HepG2 (cell line): ENCODE data around the gene SIK2. TPM values are rescaled to one million over a fixed set of nuclear protein-coding genes. Genes with fewer than 3 reads are reported as not detected.

ENCODE experiments used
- ATAC-seq: fragments of 200-7000 bp; cut with Tn5 transposase; 3 replicates; pipeline ENCODE4 v1.9.1; 2020; ENCODE audit warnings: mild to moderate bottlenecking, moderate library complexity
- BruUV-seq: library from RNA; stranded (reverse); fragments of 400-500 nt; replicated peaks from 2 replicates; lab custom pipeline; 2021; lab: Mats Ljungman, UMichigan
- CTCF ChIA-PET: fragments of 300-600 bp; formaldehyde crosslinking; extraction: SDS; loops from one replicate; lab custom pipeline; 2021; ENCODE audit warnings: low total read pairs, inconsistent platforms, low intra/inter-chr PET ratio; lab: Yijun Ruan, JAX
- POLR2A ChIA-PET: fragments of 350-600 bp; sonication (Branson Sonifier 250); formaldehyde crosslinking; loops from one replicate; lab custom pipeline; 2020; ENCODE audit warnings: antibody characterized with exemption, inconsistent platforms; lab: Yijun Ruan, JAX
- DNase-seq: peaks from one replicate; pipeline ENCODE4 v3.0.0-alpha.2; 2015; ENCODE audit warnings: low spot score
- FAIRE-seq: peaks from 3 replicates; lab custom pipeline; 2011; peaks lifted over from hg19 to GRCh38; lab: Jason Lieb, UNC
- H2AFZ ChIP-seq: one replicate; pipeline ENCODE4 v1.6.1; 2011; ENCODE audit warnings: low read length, inconsistent platforms
- H3K27ac ChIP-seq: fragments of 300-600 bp; 3 replicates; pipeline ENCODE4 v1.8.0; 2011; ENCODE audit warnings: mixed run types, mild to moderate bottlenecking, mixed read lengths, low read length, inconsistent platforms; ENCODE audit not compliant: insufficient read depth; ENCODE audit errors: extremely low read length
- H3K27me3 ChIP-seq, 2 experiments: fragments of 200-600 bp in 1 of 2; 2 replicates in 1 of 2; 3 replicates in 1 of 2; pipeline versions ENCODE4 v1.6.0 to v1.8.0; 2011; ENCODE audit warnings: low read length in 2 of 2, mild to moderate bottlenecking in 2 of 2, moderate library complexity in 2 of 2, inconsistent platforms in 1 of 2; ENCODE audit not compliant: insufficient read depth in 2 of 2, control insufficient read depth in 1 of 2
- H3K36me3 ChIP-seq, 2 experiments: fragments of 200-600 bp in 1 of 2; replicated peaks in 1 of 2; 2 replicates in 1 of 2; 3 replicates in 1 of 2; pipeline versions ENCODE4 v1.5.1 to v1.8.0; 2011; ENCODE audit warnings: low read length in 2 of 2, inconsistent platforms in 1 of 2; ENCODE audit not compliant: insufficient read depth in 2 of 2, control insufficient read depth in 1 of 2
- H3K4me1 ChIP-seq: 2 replicates; pipeline ENCODE4 v1.5.1; 2012; ENCODE audit warnings: low read length, inconsistent platforms; ENCODE audit not compliant: insufficient read depth
- H3K4me2 ChIP-seq: 2 replicates; pipeline ENCODE4 v1.6.0; 2011; ENCODE audit warnings: low read depth, low read length, inconsistent platforms
- H3K4me3 ChIP-seq, 3 experiments: fragments of 200-600 bp in 1 of 3; sonication (generic), shearing (Covaris generic) in 1 of 3; replicated peaks in 1 of 3; 2 replicates each; pipeline ENCODE4 v1.5.1; 2011 to 2016; ENCODE audit warnings: low read length in 3 of 3, inconsistent platforms in 2 of 3, low read depth in 2 of 3, mild to moderate bottlenecking in 2 of 3, control low read depth in 1 of 3, mixed read lengths in 1 of 3; ENCODE audit not compliant: insufficient read depth in 1 of 3
- H3K79me2 ChIP-seq: one replicate; pipeline ENCODE4 v1.6.1; 2011; ENCODE audit warnings: low read length, inconsistent platforms; ENCODE audit not compliant: insufficient read depth
- H3K9ac ChIP-seq: 2 replicates; pipeline ENCODE4 v1.6.0; 2011; ENCODE audit warnings: mild to moderate bottlenecking, low read depth, low read length, inconsistent platforms; ENCODE audit not compliant: insufficient read depth
- H3K9me3 ChIP-seq: 2 replicates; pipeline ENCODE4 v1.5.1; 2012; ENCODE audit warnings: mild to moderate bottlenecking, low read length
- H4K20me1 ChIP-seq: 2 replicates; pipeline ENCODE4 v1.6.0; 2011; ENCODE audit warnings: inconsistent platforms, mild to moderate bottlenecking, low read length, moderate library complexity; ENCODE audit not compliant: insufficient read depth
- DBP ChIP-seq: sonication (generic); formaldehyde crosslinking; IDR thresholded peaks from 2 replicates; pipeline ENCODE4 v1.4.0; 2020; ENCODE audit warnings: missing genetic modification reagents; ENCODE audit errors: not compliant biosample characterization
- RNF219 ChIP-seq: sonication (generic); formaldehyde crosslinking; IDR thresholded peaks from 2 replicates; pipeline ENCODE4 v1.5.0; 2020; ENCODE audit warnings: mild to moderate bottlenecking, missing genetic modification reagents
- RORA ChIP-seq: sonication (generic); formaldehyde crosslinking; IDR thresholded peaks from 2 replicates; pipeline ENCODE4 v1.5.0; 2020; ENCODE audit warnings: mild to moderate bottlenecking, missing genetic modification reagents, moderate library complexity
- ZNF251 ChIP-seq: sonication (generic); formaldehyde crosslinking; IDR thresholded peaks from 2 replicates; pipeline ENCODE4 v1.9.0; 2021; ENCODE audit warnings: mild to moderate bottlenecking, missing genetic modification reagents
- ZNF510 ChIP-seq: sonication (generic); formaldehyde crosslinking; IDR thresholded peaks from 2 replicates; pipeline ENCODE4 v1.4.0; 2020; ENCODE audit warnings: low read depth, mild to moderate bottlenecking, missing genetic modification reagents
- ZNF512 ChIP-seq: sonication (generic); formaldehyde crosslinking; IDR thresholded peaks from 2 replicates; pipeline ENCODE4 v1.4.0; 2020; ENCODE audit warnings: mild to moderate bottlenecking, missing genetic modification reagents
- WGBS: methylation state at CpG from one replicate; pipeline ENCODE4 v1.1.6; 2017; ENCODE audit warnings: low lambda C conversion rate; 5-methylcytosine and 5-hydroxymethylcytosine counted together
- in situ Hi-C: cut with HindIII; loops from 2 replicates; pipeline ENCODE4 v1.10.0; 2017; ENCODE audit warnings: low pct_unique_long_range_greater_than_20kb; ENCODE audit not compliant: extremely low pct_ligation_motif_present
- intact Hi-C: fragments of 100-400 bp; cut with micrococcal nuclease; formaldehyde crosslinking; loops from one replicate; pipeline ENCODE4 v1.10.0; 2022; ENCODE audit not compliant: unreplicated experiment
- polyA plus RNA-seq, 8 experiments: library from polyadenylated mRNA; depleted of rRNA in 3 of 8; stranded (reverse) in 7 of 8; unstranded in 1 of 8; fragments of >200 nt; fragmentation: Illumina TruSeq in 4 of 8; extraction: Trizol in 4 of 8; gene quantifications; 2 replicates each; pipeline versions ENCODE4 v1.2.1 to v1.2.3, GENCODE V29; 2011 to 2016; ENCODE audit warnings: low read depth in 4 of 8, missing spikeins in 1 of 8, mixed read lengths in 1 of 8; ENCODE audit not compliant: insufficient read depth in 1 of 8
- total RNA-seq, 5 experiments: library from RNA; depleted of rRNA; stranded (reverse); fragments of >200 nt; fragmentation: Illumina TruSeq; extraction: Trizol; gene quantifications; 2 replicates each; pipeline ENCODE4 v1.2.3, GENCODE V29; 2016; ENCODE audit warnings: low read depth in 1 of 5

The SIK2 gene
- total and polyA plus RNA-seq, 2 of the 13 experiments (the other 11 are each of a cell fraction or from before 2014, with no cell fraction given) = 8.1 to 15.4 TPM

GRCh38 chr11:111683806-111684205 lies 81.6 kb downstream of the SIK2 start (continued):
- TF ChIP-seq ZNF512 = no peak
- no peak for TF ChIP-seq RNF219 (CRISPR knock-in tag)

GRCh38 chr11:111684251-111684650 lies 82.0 kb downstream of the SIK2 start:
- no peak for ATAC-seq
- no peaks in the 10 kb centered on the region for H3K79me2 ChIP-seq
- POLR2A ChIA-PET = no interaction called here
- H3K27ac ChIP-seq = no peak overlapping the region
- no peak for TF ChIP-seq ZNF251 (CRISPR knock-in tag)
- no peak for TF ChIP-seq RORA (CRISPR knock-in tag)
- no peak for TF ChIP-seq ZNF510
- TF ChIP-seq DBP (CRISPR knock-in tag) = no peak
- TF ChIP-seq, all 625 proteins: peak for 0
- no peak overlapping the region for H3K4me2 ChIP-seq
- no peak overlapping the region for H3K9ac ChIP-seq
- no peaks in the 10 kb centered on the region; a peak in 1 of 5 replicates for H3K27me3 ChIP-seq
- H3K36me3 ChIP-seq = peaks cover 3 to 15% of the 10 kb centered on the region in 2 experiments; a peak in 4 of 5 replicates
- CTCF ChIA-PET = no interaction called here
- no peaks in the 10 kb centered on the region for H4K20me1 ChIP-seq
- no peak overlapping the region for H2AFZ ChIP-seq
- no peak for DNase-seq
- WGBS = 100% methylated on average over 2 of the region's 2 CpGs
- FAIRE-seq = no peak
- H3K9me3 ChIP-seq = no peaks in the 10 kb centered on the region
- no peaks in the 10 kb centered on the region for H3K4me1 ChIP-seq
- H3K4me3 ChIP-seq = no peak overlapping the region
- in situ Hi-C loops (no loop called here), intact Hi-C loops (no loop called here)
- no TSS peak for BruUV-seq
